Coronary artery (tissue), 2 donors: ENCODE measurements around the gene ERC1.

Experiments used
- DNase-seq: peaks from one replicate; pipeline ENCODE4 v3.0.0-alpha.2; 2017; ENCODE audit warnings: low spot score
- H3K27ac ChIP-seq, 2 donors: fragments of 200-600 bp; sonication (generic); one replicate each; pipeline ENCODE4 v1.5.1; 2016 to 2019
- H3K4me3 ChIP-seq: fragments of 200-600 bp; sonication (generic); 2 replicates; pipeline ENCODE4 v1.5.1; 2016; ENCODE audit warnings: mild to moderate bottlenecking, moderate library complexity
- TF ChIP-seq, protein P1 (sequence below): fragments of 200-600 bp; sonication (generic); IDR thresholded peaks from one replicate; pipeline ENCODE4 v1.5.1; 2019; ENCODE audit warnings: antibody characterized with exemption

The ERC1 gene

DNA sequence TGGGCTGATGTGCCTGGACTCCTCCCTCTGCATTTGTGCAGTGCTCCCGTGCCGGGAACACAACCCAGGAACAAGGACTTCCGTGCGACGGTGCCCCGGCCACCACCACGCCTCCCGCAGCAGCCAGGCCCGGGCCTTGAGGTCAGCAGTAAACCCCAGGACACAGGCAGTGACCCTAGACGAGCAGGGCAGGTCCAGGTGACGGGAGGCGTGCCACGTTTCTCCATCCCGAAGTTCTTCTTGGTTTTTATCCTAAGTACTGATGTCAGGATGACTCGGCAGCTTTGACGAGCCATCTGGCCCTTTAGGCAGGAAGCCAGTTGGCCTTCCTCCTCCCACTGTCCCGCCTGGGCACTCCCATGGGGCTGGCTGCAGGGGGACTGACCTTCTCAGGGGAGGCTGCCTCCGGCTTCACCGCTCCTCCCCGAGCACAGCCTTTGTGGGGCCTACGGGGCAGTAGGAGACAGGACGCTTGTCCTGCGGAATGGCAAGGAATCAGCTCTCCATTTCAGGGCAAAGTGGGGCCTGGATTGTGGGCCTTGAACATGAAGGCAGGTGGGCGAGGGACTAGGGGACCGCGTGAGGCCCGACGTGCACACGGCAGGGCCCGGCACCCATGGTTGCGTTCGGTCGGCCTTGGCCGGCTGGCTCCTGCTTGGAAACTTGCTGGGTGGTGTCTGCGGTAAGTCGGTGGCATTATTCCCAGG, 509.2 kb downstream of the ERC1 start:
- H3K4me3 ChIP-seq = no peak overlapping the region
- TF ChIP-seq, protein P1, sequence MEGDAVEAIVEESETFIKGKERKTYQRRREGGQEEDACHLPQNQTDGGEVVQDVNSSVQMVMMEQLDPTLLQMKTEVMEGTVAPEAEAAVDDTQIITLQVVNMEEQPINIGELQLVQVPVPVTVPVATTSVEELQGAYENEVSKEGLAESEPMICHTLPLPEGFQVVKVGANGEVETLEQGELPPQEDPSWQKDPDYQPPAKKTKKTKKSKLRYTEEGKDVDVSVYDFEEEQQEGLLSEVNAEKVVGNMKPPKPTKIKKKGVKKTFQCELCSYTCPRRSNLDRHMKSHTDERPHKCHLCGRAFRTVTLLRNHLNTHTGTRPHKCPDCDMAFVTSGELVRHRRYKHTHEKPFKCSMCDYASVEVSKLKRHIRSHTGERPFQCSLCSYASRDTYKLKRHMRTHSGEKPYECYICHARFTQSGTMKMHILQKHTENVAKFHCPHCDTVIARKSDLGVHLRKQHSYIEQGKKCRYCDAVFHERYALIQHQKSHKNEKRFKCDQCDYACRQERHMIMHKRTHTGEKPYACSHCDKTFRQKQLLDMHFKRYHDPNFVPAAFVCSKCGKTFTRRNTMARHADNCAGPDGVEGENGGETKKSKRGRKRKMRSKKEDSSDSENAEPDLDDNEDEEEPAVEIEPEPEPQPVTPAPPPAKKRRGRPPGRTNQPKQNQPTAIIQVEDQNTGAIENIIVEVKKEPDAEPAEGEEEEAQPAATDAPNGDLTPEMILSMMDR = no peak
- no peak for DNase-seq
- H3K27ac ChIP-seq = no peak overlapping the region

DNA sequence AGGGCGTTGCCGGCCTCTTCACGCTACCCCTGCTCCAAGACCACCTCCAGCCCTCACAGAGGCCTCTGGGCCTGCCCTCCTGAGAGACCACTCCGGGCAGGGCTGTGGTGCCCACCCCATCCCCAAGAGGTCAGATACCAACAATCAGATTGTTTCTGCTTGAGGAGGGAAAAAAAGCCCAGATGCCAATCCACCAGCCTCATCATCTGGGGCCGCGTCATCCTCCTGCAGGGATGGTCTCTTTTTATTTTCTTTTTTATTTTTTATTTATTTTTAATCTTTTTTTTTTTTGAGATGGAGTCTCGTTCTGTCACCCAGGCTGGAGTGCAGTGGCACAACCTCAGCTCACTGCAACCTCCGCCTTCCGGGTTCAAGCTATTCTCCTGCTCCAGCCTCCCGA, 510.0 kb downstream of the ERC1 start:
- DNase-seq = no peak
- no peak overlapping the region for H3K27ac ChIP-seq
- no peak overlapping the region for H3K4me3 ChIP-seq
- TF ChIP-seq, protein P1 = no peak

DNA sequence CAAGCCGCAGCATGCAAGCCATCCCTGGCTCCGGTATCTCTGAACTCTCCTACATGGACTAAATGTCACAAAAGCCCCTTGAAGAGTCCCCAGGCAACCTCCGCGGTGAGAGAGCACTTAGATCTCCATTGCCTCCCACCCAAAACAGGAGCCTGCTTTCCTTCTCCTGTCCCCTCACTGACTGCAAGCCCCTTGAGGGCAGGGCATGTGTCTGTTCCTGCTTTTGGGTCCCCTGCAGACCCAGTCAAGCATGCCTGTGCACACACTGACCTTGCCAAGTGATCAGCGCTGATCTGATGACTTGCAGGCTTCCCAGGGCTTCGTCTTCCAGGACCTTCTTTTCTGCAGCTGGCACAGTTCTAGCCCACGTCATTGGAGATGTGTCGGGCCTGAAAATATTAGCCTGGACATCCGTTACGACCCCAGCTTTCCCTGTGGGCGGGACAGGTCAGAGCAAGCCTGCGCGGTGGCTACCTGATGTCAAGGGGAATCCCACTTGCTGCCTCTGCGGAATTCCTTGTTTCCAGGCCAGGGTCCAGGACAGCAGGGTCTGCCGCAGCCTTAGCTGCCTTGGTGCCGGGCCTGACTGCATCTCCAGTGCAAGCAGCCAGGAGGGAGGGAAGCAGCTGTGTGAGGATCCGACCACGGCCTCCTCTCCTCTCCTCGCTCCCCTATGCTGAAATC, 510.8 kb downstream of the ERC1 start:
- TF ChIP-seq, protein P1 = no peak
- H3K27ac ChIP-seq = no peak overlapping the region
- DNase-seq = no peak
- no peak overlapping the region for H3K4me3 ChIP-seq

DNA sequence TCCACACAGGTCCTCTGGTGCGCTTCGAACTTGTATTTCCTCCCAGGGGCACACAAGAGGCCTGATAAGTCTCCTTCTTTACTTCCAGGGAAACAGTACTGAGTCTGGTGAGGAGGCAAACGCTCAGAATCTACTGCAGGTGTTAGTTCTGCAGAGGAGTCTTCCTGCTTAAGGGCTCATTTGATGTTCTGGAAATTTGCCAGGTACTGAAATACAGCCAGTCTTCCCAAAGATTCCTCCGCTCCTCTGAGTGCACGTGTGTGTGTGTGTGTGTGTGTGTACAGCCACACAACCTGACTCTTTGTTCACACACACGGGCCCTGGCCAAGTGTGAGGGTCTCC, 511.3 kb downstream of the ERC1 start:
- TF ChIP-seq, protein P1 = no peak
- no peak overlapping the region for H3K27ac ChIP-seq
- DNase-seq = no peak
- no peak overlapping the region for H3K4me3 ChIP-seq

DNA sequence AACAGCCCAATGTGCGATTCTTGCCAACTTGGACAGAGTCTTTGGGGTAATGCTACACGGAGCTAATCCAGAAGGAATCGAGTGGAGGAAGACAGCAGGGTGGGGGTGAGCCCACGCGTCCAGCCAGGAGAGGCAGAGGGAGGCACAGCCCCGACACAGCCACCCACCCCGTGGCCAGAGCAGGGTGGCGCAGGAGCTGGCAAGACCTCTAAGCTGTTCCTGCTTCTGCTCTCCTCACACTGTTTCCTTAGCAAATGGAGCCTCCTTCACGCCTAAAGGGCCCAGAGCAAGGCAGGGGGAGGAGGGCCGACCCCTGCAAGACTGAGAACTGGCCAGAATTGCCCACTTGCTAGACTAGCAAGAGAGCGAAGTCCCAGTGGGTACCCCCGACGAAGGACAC, 511.8 kb downstream of the ERC1 start:
- TF ChIP-seq, protein P1 = no peak
- no peak overlapping the region for H3K4me3 ChIP-seq
- H3K27ac ChIP-seq = no peak overlapping the region
- DNase-seq = no peak

DNA sequence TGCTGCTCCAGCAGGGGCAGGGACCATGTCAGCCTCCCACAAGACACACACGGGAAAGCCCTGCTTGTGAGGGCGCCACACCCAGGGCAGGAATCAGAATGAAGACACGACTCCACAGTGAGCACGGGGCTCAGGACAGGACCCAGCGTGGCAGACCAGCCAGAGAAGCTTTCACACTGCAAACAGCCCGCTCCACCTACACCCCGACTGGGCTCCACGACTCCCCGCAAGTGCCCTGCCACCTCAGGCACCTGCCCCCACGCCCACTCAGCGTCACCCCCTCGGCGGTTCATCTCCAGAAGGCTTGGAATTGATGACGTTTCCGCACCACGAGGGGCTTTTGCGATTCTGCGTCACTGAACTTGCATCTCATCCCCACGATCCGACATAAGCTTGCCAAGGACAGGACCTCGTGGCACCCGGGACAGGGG, 512.3 kb downstream of the ERC1 start:
- TF ChIP-seq, protein P1 = no peak
- no peak for DNase-seq

More for the DNA sequence above, 512.3 kb downstream of the ERC1 start:
- Histone ChIP-seq H3K4me3 (no peak overlapping the region), H3K27ac (no peak overlapping the region)
